Upper lobe of left lung (tissue), 6 donors: ENCODE measurements around the gene SLC11A2. TPM values are rescaled to one million over a fixed set of nuclear protein-coding genes. Genes with fewer than 3 reads are reported as not detected.
"Not testable (repeated sequence)": the region's sequence is repeated elsewhere in the genome, so short reads cannot be mapped to it uniquely, and the experiment has no call there.

ENCODE experiments used
- ATAC-seq, 2 donors: fragments of 200-7000 bp; cut with Tn5 transposase; one replicate each; pipeline ENCODE4 v1.9.1; 2022; ENCODE audit warnings: mild to moderate bottlenecking in 2 of 2, moderate library complexity in 2 of 2; ENCODE audit not compliant: low FRiP score in 2 of 2
- DNase-seq, 2 donors: peaks; one replicate each; pipeline ENCODE4 v3.0.0-alpha.2; 2019 to 2020
- H3K27ac ChIP-seq, 4 donors: fragments of 200-600 bp; sonication (generic); one replicate each; pipeline ENCODE4 v1.5.1; 2016 to 2019
- H3K27me3 ChIP-seq, 4 donors: fragments of 200-600 bp; sonication (generic); one replicate each; pipeline ENCODE4 v1.5.1; 2017 to 2019
- H3K36me3 ChIP-seq, 4 donors: fragments of 200-600 bp; sonication (generic); one replicate each; pipeline ENCODE4 v1.5.1; 2016 to 2019
- H3K4me1 ChIP-seq, 4 donors: fragments of 200-600 bp; sonication (generic); one replicate each; pipeline ENCODE4 v1.5.1; 2018 to 2019
- H3K4me3 ChIP-seq, 4 donors: fragments of 200-600 bp; sonication (generic); one replicate each; pipeline ENCODE4 v1.5.1; 2017 to 2019; ENCODE audit warnings: mild to moderate bottlenecking in 2 of 4, moderate library complexity in 1 of 4
- H3K9me3 ChIP-seq, 4 donors: fragments of 200-600 bp; sonication (generic); one replicate each; pipeline ENCODE4 v1.5.1; 2018 to 2019
- EP300 ChIP-seq, 4 donors: sonication (generic); formaldehyde crosslinking; IDR thresholded peaks; one replicate each; pipeline ENCODE4 v1.5.1; 2017; ENCODE audit warnings: antibody characterized with exemption in 4 of 4, control low read depth in 2 of 4
- POLR2A ChIP-seq, 4 donors: fragments of 450-650 bp; IDR thresholded peaks; one replicate each; pipeline ENCODE4 v1.5.1; 2016 to 2017; ENCODE audit warnings: antibody characterized with exemption in 4 of 4, mild to moderate bottlenecking in 2 of 4
- POLR2AphosphoS5 ChIP-seq, 2 donors: sonication (generic); formaldehyde crosslinking; IDR thresholded peaks; one replicate each; pipeline ENCODE4 v1.5.1; 2017; ENCODE audit warnings: antibody characterized with exemption in 2 of 2
- WGBS, 2 donors: methylation state at CpG; one replicate each; pipeline ENCODE4 v1.1.5; 2017 to 2018; 5-methylcytosine and 5-hydroxymethylcytosine counted together
- small RNA-seq, 4 donors: library from RNA; depleted of rRNA; stranded (forward); fragments of <200 nt; gene quantifications; one replicate each; pipeline ENCODE3, GENCODE V24; 2016
- total RNA-seq, 6 donors: library from RNA; depleted of rRNA in 4 of 6; stranded (reverse); fragments of >200 nt in 4 of 6; gene quantifications; one replicate each; pipeline versions ENCODE4 v1.1.0 to v1.2.1, GENCODE V29; 2016 to 2021
- TF ChIP-seq, protein P1 (sequence below), 6 experiments: fragments of 450-650 bp in 4 of 6; fragments of 200-600 bp in 2 of 6; sonication (generic) in 2 of 6; IDR thresholded peaks; one replicate each; pipeline ENCODE4 v1.5.1; 2016 to 2019; ENCODE audit warnings: antibody characterized with exemption in 6 of 6
- donor health status: DM: no; HTN: no; CAD: no; lungs with moderate emphysema.
- donor health status: DM: no; HTN: yes; CAD: no; lungs with severe emphysema.

The SLC11A2 gene
- total RNA-seq, 6 donors from 2014 or later = 67.3 to 110 (median 87.0) TPM

GRCh38 chr12:50933459-50934124 lies 92.6 kb downstream of the SLC11A2 start:
- ATAC-seq (no peak), DNase-seq (no peak)
- H3K27ac ChIP-seq = peak overlapping the region; percentile 63 to 79 (median 76)
- H3K27me3 ChIP-seq = no peaks in the 10 kb centered on the region
- 80 to 88% methylated on average over 2 of the region's 2 CpGs for WGBS, 2 donors
- H3K4me3 ChIP-seq = no peak overlapping the region
- H3K4me1 ChIP-seq = peaks cover 19 to 78% (median 48%) of the 10 kb centered on the region in 4 donors
- peaks cover 0 to 9% (median 4%) of the 10 kb centered on the region in 4 donors for H3K9me3 ChIP-seq
- H3K36me3 ChIP-seq = peaks cover 7 to 21% (median 16%) of the 10 kb centered on the region in 4 donors
- TF ChIP-seq EP300 (IDR thresholded peaks at IDR 0.05) (no peak), POLR2A (IDR thresholded peaks at IDR 0.05) (no peak), POLR2AphosphoS5 (IDR thresholded peaks at IDR 0.05) (no peak)
- TF ChIP-seq, protein P1, sequence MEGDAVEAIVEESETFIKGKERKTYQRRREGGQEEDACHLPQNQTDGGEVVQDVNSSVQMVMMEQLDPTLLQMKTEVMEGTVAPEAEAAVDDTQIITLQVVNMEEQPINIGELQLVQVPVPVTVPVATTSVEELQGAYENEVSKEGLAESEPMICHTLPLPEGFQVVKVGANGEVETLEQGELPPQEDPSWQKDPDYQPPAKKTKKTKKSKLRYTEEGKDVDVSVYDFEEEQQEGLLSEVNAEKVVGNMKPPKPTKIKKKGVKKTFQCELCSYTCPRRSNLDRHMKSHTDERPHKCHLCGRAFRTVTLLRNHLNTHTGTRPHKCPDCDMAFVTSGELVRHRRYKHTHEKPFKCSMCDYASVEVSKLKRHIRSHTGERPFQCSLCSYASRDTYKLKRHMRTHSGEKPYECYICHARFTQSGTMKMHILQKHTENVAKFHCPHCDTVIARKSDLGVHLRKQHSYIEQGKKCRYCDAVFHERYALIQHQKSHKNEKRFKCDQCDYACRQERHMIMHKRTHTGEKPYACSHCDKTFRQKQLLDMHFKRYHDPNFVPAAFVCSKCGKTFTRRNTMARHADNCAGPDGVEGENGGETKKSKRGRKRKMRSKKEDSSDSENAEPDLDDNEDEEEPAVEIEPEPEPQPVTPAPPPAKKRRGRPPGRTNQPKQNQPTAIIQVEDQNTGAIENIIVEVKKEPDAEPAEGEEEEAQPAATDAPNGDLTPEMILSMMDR (IDR thresholded peaks at IDR 0.05) = no peak

GRCh38 chr12:50932787-50933280 lies 93.3 kb downstream of the SLC11A2 start:
- WGBS, 2 donors = 73 to 75% methylated on average over 2 of the region's 2 CpGs
- no peaks in the 10 kb centered on the region for H3K27me3 ChIP-seq
- H3K4me3 ChIP-seq = no peak overlapping the region
- H3K9me3 ChIP-seq = peaks cover 0 to 7% (median 3%) of the 10 kb centered on the region in 4 donors
- peaks cover 19 to 86% (median 54%) of the 10 kb centered on the region in 4 donors for H3K4me1 ChIP-seq
- TF ChIP-seq, protein P1 (IDR thresholded peaks at IDR 0.05) = no peak
- TF ChIP-seq EP300 (IDR thresholded peaks at IDR 0.05) (no peak), POLR2A (IDR thresholded peaks at IDR 0.05) (no peak), POLR2AphosphoS5 (IDR thresholded peaks at IDR 0.05) (no peak)
- ATAC-seq (no peak), DNase-seq (no peak)
- H3K36me3 ChIP-seq = peaks cover 7 to 21% (median 16%) of the 10 kb centered on the region in 4 donors
- H3K27ac ChIP-seq = peak overlapping the region in 3 of 4 donors; percentile 75 to 79 (median 78)

GRCh38 chr12:50930477-50930876 lies 95.7 kb downstream of the SLC11A2 start:
- H3K36me3 ChIP-seq = peaks cover 7 to 21% (median 16%) of the 10 kb centered on the region in 4 donors
- not testable (repeated sequence) for H3K9me3 ChIP-seq, H3K27me3 ChIP-seq, H3K4me3 ChIP-seq, DNase-seq, ATAC-seq
- WGBS, 2 donors = 87 to 89% methylated on average over 12 of the region's 12 CpGs
- peaks cover 16 to 82% (median 47%) of the 10 kb centered on the region in 4 donors for H3K4me1 ChIP-seq
- peak overlapping the region in 1 of 4 donors; percentile 2 for H3K27ac ChIP-seq

DNA sequence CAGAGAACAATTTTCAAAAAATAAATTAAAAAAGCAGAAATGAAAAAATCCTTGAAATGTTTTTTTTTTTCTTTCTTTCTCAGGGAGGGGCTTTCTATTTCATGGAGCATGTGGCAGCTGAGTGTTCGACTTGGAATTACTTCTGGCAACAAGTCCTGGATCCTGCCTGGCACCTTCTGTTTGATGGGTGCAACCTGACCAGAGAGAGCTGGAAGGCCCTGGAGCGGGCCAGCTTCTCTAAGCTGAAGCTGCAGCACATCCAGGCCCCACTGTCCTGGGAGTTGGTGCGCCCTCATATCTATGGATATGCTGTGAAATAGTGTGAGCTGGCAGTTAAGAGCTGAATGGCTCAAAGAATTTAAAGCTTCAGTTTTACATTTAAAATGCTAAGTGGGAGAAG lies 96.4 kb downstream of the SLC11A2 start:
- ATAC-seq = no peak

More for the DNA sequence above, 96.4 kb downstream of the SLC11A2 start:
- no peak for TF ChIP-seq POLR2A (IDR thresholded peaks at IDR 0.05)
- no peak for TF ChIP-seq EP300 (IDR thresholded peaks at IDR 0.05)
- TF ChIP-seq, protein P1 (IDR thresholded peaks at IDR 0.05) = no peak
- TF ChIP-seq POLR2AphosphoS5 (IDR thresholded peaks at IDR 0.05) = no peak
- peaks cover 7 to 21% (median 16%) of the 10 kb centered on the region in 4 donors for H3K36me3 ChIP-seq
- no peak overlapping the region for H3K4me3 ChIP-seq
- no peak overlapping the region for H3K27ac ChIP-seq
- no peaks in the 10 kb centered on the region for H3K9me3 ChIP-seq
- no peaks in the 10 kb centered on the region for H3K27me3 ChIP-seq
- 88 to 89% methylated on average over 3 of the region's 3 CpGs for WGBS, 2 donors
- DNase-seq = no peak
- H3K4me1 ChIP-seq = peaks cover 16 to 76% (median 41%) of the 10 kb centered on the region in 4 donors

Small RNA genes lying within 50 kb of the gene (small RNA-seq; reads per million reads assigned to genes)
- gene AC008121.1 (0 reads per million in 4 donors), gene RF00019 (0 reads per million in 4 donors), gene RNU6-1273P (0 reads per million in 4 donors), gene RNU6-87P (0 reads per million in 4 donors)

Other genes starting within 250 kb of the SLC11A2 start
- not detected for gene TMPRSS12, start 183.5 kb downstream of the SLC11A2 start, total RNA-seq
- not detected for gene HIGD1C, start 73.8 kb downstream of the SLC11A2 start, total RNA-seq
- gene LETMD1, start 21.9 kb upstream of the SLC11A2 start, total RNA-seq = 10 to 100 TPM; 36.3 to 98.9 (median 58.1) TPM
- 10 to 100 TPM; 20.3 to 29.6 (median 23.5) TPM for gene CSRNP2, start 57.2 kb upstream of the SLC11A2 start, total RNA-seq
- 10 to 100 TPM in 5 of 6 donors, 1 to 10 TPM in 1; 9.6 to 23.3 (median 20.0) TPM for gene TFCP2, start 146.8 kb upstream of the SLC11A2 start, total RNA-seq
- 10 to 100 TPM in 4 of 6 donors, 1 to 10 TPM in 2; 6.8 to 28.3 (median 12.9) TPM for gene POU6F1, start 191.7 kb upstream of the SLC11A2 start, total RNA-seq
- 100 to 1,000 TPM; 182 to 492 (median 236) TPM for gene DAZAP2, start 212.4 kb upstream of the SLC11A2 start, total RNA-seq
- gene SMAGP, start 244.0 kb upstream of the SLC11A2 start, total RNA-seq = 10 to 100 TPM; 25.1 to 58.2 (median 28.8) TPM